Stimulated activated naive CD8-positive, alpha-beta T cell treated with anti-CD3 and anti-CD28 coated beads, Interleukin-15, amount 100 ng/mL, for 72 hours (primary cell): ENCODE results near the gene SMARCD3.
A peak's percentile ranks its signal among the peaks of the same experiment; 100 is the strongest.

Experiments used
- ATAC-seq: fragments of 150-1000 bp; cut with Tn5 transposase; 2 replicates; pipeline ENCODE4 v1.10.0; 2021; ENCODE audit warnings: mild to moderate bottlenecking, moderate library complexity
- DNase-seq, 2 donors: peaks; one replicate each; pipeline ENCODE4 v3.0.0; 2021 to 2022
- H3K27ac Mint-ChIP-seq, 2 donors: one replicate each; pipeline ENCODE4 v1.8.0; 2022; ENCODE audit warnings: mild to moderate bottlenecking in 2 of 2, mixed read lengths in 2 of 2, moderate library complexity in 2 of 2
- H3K27me3 Mint-ChIP-seq: one replicate; pipeline ENCODE4 v1.8.0; 2022; ENCODE audit warnings: mixed read lengths
- H3K4me1 Mint-ChIP-seq: one replicate; pipeline ENCODE4 v1.8.0; 2022; ENCODE audit warnings: mild to moderate bottlenecking, mixed read lengths
- H3K4me3 Mint-ChIP-seq, 2 donors: one replicate each; pipeline ENCODE4 v1.8.0; 2022; ENCODE audit warnings: mild to moderate bottlenecking in 2 of 2, mixed read lengths in 2 of 2, moderate library complexity in 1 of 2
- H3K9me3 Mint-ChIP-seq, 2 donors: one replicate each; pipeline ENCODE4 v1.8.0; 2022; ENCODE audit warnings: mixed read lengths in 2 of 2

Gene SMARCD3

DNA sequence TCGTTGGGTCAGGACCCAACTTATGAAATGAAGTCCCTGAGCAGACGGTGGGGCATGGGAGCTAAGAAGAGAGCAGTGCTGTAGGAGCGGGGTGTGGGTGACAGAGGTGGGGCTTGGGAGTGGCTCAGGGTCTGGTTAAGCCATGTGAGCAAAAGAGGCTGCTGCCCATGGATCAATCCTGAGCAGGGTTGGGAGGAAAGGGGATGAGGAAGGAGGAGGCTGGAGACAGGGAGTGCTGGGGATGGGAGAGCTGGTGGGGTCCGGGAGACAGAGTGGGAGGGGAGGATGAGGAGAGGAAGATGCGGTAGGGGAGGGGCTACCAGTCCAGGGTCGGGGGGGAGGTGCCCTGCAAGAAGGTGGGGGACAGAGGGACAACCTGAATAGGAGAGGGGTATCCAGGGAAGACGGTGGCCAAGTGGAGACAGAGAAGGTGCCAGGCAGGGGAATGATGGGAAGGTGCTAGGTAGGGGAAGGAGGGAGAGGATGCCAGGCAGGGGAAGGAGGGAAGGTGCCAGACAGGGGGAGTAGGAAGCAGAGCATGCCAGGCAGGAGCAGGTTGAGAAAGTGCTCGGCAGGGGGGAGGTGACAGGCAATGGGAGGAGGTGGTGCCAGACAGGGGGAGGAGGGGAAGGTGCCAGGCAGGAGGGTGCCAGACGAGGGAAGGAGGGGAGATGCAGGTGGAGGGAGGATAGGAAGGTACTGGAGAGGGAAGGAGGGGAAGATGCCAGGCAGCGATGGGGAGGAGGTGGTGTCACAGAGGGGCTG is 27.5 kb upstream of the SMARCD3 start:
- Mint-ChIP-seq H3K4me1 (peaks cover 57% of the 10 kb centered on the region), H3K9me3 (no peaks in the 10 kb centered on the region), H3K27me3 (peaks cover 16% of the 10 kb centered on the region), H3K4me3 (peak overlapping the region; percentile 77 to 79), H3K27ac (peak overlapping the region; percentile 57 to 91)
- no peak for ATAC-seq
- no peak for DNase-seq

DNA sequence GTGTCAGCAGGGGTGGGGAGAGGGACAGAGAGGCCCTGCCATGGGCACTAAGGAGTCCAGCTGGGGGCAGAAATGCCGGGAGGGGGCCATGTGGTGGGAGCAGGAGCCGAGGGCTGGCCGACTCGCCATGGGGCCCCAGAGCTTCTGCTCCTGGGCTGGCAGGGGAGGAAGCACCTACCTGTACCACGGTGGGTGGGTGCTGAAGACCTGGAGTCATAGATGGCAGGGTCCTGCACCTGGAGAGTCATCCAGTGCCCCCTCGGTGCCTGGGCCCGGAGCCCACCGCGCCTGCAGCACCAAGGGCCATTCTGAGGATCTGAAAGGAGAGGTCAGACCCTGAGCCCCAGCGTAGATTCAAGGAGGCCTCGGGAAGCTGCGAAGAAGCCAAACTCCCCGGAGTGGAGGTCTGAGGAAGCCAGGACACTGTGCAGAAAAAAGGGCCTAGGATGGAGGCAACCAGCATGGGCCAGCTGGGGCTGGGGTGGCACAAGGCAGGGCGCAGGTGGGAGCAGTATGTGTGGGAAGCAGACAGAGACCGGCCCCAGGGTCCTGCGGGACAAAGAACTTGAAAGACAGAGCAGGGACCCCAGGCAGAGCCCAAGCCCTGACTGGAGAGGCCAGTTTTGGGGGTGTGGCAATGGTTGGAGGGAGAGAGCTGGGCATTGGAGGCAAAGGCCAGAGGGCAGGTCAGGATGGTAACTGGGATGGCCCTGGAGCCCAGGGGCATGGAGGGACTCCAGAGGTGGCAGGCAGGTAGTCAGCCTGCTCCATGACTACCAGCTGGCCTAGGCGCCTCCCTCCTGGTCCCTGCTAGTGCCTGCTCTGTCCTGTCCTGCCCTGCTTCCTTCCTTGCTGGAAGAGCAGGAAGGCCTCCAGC is 26.7 kb upstream of the SMARCD3 start:
- no peak for ATAC-seq
- no peak for DNase-seq
- Mint-ChIP-seq H3K4me1 (peaks cover 57% of the 10 kb centered on the region), H3K27ac (no peak overlapping the region), H3K4me3 (peak overlapping the region; percentile 77 to 79), H3K27me3 (peaks cover 16% of the 10 kb centered on the region), H3K9me3 (no peaks in the 10 kb centered on the region)

DNA sequence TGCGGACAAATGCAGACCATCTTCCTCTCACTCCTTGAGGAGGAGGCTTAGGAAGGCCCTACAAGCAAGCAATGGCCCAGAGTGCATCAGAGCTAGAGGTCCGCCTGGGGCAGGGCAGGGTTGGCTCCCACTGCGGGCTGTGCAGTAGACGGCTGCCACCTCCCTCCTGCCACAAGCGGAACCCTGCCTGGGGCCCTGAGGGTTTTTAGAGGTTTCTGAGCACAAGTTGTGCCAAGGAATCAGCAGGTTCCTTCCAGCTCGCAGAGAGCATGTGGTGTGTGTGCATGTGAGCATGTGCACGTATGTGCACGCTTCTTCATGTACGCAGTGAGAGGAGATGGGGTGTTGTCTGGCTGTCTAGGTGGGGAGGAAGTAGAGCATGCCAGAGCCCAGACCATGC is 25.9 kb upstream of the SMARCD3 start:
- DNase-seq (no peak), ATAC-seq (no peak)
- Mint-ChIP-seq H3K4me1 (peaks cover 57% of the 10 kb centered on the region), H3K9me3 (no peaks in the 10 kb centered on the region), H3K4me3 (no peak overlapping the region), H3K27me3 (peaks cover 10% of the 10 kb centered on the region), H3K27ac (no peak overlapping the region)

DNA sequence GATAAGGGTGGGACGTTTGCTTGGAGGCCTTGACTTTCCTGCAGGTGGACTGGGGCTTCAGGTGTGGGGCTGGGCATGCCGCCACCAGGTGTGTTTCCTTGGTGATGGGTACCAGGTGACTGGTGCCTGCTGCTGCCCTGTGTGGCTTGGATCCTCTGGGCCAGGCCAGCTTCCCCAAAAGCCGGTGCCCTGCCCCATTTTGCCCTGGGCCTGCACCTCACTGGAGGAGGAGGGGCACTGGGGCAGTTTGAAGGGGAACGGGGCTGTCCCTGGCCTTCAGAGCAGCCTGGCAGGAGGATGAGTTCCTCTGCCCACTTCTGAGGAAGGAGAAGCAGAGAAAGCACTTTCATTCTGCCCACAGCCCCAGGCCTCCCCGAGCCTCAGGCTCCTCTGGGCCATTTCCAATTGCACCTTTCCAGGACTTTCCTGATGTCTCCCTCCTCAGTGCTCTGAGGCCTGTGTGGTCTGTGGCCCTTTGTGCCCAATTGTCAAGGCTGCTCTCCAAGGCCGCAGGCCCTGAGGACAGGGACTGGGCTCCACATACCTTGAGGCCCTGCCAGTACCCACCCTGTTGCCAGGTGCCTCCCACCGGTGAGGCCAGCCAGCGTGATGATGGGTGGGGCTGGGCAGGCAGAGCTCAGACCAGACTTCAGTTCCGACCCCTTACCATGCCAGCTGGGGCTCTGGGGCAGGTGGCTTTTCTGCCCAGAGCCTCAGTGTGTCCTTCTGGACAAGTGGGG is 25.3 kb upstream of the SMARCD3 start:
- Mint-ChIP-seq H3K27me3 (peaks cover 4% of the 10 kb centered on the region), H3K9me3 (no peaks in the 10 kb centered on the region), H3K4me3 (no peak overlapping the region), H3K27ac (no peak overlapping the region), H3K4me1 (peaks cover 57% of the 10 kb centered on the region)
- ATAC-seq, result no peak
- DNase-seq, result no peak

DNA sequence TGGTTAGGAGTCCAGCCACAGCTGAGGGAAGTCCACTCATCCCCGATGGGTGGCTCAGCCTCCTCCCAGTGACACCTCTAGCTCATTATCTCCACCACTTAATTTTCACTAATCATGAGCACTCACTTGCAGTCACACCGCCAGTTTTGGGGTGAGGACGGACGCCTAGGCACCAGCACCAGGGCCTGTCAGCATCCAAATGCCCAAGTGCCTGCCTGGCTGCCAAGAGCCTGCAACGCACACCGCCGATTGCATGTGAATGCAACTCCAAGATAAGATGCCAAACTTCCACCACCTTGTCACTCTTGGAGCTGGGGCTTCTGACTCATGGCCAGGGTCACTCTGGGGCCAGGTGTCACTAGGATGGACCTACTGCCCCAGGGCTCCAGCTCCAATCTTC is 24.4 kb upstream of the SMARCD3 start:
- H3K4me1 Mint-ChIP-seq, result peaks cover 57% of the 10 kb centered on the region
- no peak overlapping the region for H3K27ac Mint-ChIP-seq
- ATAC-seq, result no peak
- no peaks in the 10 kb centered on the region for H3K27me3 Mint-ChIP-seq
- H3K9me3 Mint-ChIP-seq, result no peaks in the 10 kb centered on the region
- DNase-seq, result no peak
- H3K4me3 Mint-ChIP-seq, result no peak overlapping the region

DNA sequence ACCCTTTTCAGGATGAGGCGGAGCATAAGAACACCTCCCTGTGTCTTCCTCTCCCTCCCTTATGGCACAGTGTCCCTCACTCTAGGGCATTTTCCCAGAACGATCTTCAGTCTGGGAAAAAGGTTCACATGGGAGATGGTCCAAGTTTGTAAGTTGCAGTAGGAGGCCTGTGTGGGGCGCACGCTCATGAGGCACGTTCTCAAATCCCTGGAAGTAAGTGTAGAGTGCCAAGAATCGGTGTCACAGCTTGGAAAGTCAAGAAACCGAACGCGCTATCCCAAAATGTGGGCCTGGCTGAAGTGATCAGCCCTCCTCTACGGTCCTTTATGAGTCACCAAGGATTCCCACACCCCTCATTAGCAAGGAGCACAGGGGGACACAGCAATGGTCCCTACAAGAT is 23.9 kb upstream of the SMARCD3 start:
- Mint-ChIP-seq H3K9me3 (no peaks in the 10 kb centered on the region), H3K4me3 (no peak overlapping the region), H3K27ac (no peak overlapping the region), H3K27me3 (no peaks in the 10 kb centered on the region), H3K4me1 (peaks cover 53% of the 10 kb centered on the region)
- DNase-seq (no peak), ATAC-seq (no peak)

DNA sequence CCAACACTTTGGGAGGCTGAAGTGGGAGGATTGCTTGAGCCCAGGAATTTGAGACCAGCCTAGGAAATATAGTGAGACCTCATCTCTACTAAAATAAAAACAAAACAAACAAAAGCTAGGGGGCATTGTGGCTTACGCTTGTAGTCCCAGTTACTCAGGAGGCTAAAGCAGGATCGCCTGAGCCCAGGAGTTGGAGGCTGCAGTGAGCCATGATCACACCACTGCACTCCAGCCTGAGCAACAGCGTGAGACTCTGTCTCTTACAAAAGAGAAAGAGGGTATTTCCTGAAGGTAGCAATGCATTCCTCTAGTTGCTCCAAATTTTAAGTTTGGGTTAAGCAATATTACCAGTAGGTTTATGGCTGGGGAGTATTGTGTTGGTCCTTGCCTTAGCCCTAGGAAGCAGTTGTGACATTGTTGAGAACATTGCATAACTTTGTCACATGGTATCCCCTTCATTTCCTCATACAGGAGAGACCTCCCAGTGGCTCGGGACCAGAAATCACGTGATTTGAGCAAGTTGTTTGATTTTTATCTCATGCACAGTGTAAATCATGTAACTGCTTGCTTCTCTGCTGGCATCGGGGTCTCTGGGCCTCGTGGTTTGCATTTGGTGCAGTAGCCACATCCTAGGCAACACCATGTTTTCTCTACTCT is 23.3 kb upstream of the SMARCD3 start:
- DNase-seq (no peak), ATAC-seq (peak; percentile 18)
- no peaks in the 10 kb centered on the region for H3K9me3 Mint-ChIP-seq
- peak overlapping the region in 1 of 2 donors; percentile 65 for H3K27ac Mint-ChIP-seq
- H3K4me3 Mint-ChIP-seq, result no peak overlapping the region
- H3K27me3 Mint-ChIP-seq, result no peaks in the 10 kb centered on the region
- peaks cover 49% of the 10 kb centered on the region for H3K4me1 Mint-ChIP-seq

DNA sequence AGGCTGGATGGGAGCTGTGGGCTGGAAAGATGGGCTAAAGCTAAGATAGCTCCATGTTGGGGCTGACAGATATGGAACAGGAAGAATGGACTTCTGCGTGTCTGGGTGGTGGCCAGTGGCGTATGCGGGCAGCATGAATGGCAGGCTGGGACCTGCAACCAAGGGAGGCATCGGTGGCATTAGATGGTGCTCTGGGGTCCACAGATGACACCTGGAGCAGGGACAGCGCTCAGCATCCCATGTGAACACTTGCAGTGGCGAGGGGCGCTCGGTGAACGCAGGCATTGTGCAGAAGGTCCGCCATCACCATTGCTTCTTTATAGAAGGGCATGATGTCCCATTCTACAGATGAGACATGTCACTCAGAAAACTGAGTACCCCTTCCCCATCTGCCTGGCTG is 21.0 kb upstream of the SMARCD3 start:
- Mint-ChIP-seq H3K27ac (no peak overlapping the region), H3K4me3 (no peak overlapping the region), H3K4me1 (peaks cover 29% of the 10 kb centered on the region), H3K9me3 (no peaks in the 10 kb centered on the region), H3K27me3 (no peaks in the 10 kb centered on the region)
- no peak for ATAC-seq
- DNase-seq, result no peak

DNA sequence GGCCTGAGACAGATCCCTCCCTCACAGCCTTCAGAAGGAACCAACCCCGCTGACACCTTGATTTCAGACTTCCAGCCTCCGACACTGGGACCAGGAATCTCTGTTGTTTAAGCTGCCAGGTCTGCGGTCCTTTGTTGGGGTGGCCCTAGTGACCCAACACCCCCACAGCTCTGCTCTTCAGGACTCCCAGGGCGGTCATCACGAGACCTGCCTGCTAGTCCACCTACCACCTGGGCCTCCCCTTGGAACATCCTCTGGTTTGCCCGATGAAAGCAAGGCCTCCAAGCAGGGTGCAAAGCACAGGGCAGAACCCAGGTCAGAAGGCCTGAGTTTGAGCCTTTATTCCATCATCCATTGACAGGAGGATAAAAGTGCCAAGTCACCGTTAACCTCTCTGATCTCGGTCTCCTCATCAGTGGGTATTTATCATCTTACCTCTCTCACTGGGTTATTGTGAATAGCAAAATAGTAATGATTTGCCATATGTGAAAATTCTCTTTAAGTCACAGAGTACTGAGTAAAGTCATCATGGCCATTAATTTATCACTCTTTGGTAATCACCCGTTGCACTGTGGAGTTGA is 16.9 kb upstream of the SMARCD3 start:
- DNase-seq (no peak), ATAC-seq (no peak)
- Mint-ChIP-seq H3K4me1 (no peaks in the 10 kb centered on the region), H3K4me3 (no peak overlapping the region), H3K27ac (peak overlapping the region in 1 of 2 donors; percentile 28), H3K9me3 (no peaks in the 10 kb centered on the region), H3K27me3 (no peaks in the 10 kb centered on the region)

DNA sequence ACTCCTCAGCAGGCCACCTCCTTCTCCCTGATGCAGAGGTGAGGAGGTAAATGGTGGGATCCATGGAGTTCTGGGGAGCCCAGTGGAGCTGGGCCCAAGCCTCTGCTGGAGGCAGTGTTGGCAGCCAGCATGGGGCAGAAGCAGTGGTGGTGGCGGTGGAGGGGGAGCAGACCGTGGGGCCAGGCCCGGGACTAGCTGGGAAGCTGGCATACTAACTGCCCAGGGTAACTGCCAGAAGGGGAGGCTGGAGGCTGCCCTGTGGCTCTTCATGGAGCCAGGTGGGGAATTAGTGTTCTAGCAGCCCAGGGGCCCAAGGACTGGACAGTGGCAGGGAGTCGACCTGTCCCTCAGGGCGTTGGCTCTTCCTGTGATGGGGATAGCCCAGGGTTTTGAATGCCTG is 16.1 kb upstream of the SMARCD3 start:
- Mint-ChIP-seq H3K9me3 (no peaks in the 10 kb centered on the region), H3K27ac (no peak overlapping the region), H3K27me3 (no peaks in the 10 kb centered on the region), H3K4me1 (no peaks in the 10 kb centered on the region), H3K4me3 (no peak overlapping the region)
- no peak for ATAC-seq
- DNase-seq, result no peak

DNA sequence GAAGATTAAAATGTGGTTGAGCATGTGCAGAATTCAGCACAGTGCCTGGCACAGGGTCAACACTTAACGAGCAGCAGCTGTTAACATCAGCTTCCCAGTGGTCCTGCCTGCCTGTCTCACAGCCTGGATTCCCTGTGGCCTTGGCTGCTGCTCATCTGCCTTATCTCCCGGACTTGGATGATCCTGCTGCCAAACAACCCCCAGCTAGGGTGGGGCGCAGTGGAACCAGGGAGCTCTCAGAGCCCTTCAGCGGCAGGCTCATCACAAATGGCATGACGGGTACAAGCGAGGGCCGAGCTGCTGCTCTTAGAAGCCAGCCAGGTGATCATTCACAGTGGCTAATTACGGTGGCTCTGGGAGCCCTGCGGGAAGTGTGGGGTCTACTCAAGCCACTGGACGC is 13.0 kb upstream of the SMARCD3 start:
- ATAC-seq (no peak), DNase-seq (no peak)
- Mint-ChIP-seq H3K27me3 (no peaks in the 10 kb centered on the region), H3K4me3 (no peak overlapping the region), H3K27ac (no peak overlapping the region), H3K9me3 (no peaks in the 10 kb centered on the region), H3K4me1 (no peaks in the 10 kb centered on the region)

DNA sequence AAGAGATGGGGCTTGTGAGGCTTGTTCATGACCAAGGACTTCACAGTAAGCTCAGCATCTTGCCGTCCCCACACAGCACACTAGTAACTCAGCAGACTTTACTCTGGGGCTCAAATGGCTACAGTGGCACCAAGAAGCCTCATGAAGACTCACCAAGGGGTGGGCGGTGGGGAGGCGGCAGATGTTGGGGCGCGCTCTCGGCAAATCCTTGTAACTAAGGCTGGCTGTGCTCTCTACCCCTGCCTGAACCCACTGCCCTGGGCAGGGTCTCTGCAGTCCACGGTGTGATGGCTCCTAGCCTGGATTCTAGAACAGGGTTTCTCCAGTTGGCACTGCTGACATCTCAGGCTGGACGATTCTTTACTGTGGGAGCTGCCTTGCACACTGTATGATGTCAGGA is 12.4 kb upstream of the SMARCD3 start:
- no peaks in the 10 kb centered on the region for H3K4me1 Mint-ChIP-seq
- no peak for DNase-seq
- no peak overlapping the region for H3K27ac Mint-ChIP-seq
- no peak overlapping the region for H3K4me3 Mint-ChIP-seq
- ATAC-seq, result no peak
- H3K9me3 Mint-ChIP-seq, result no peaks in the 10 kb centered on the region
- no peaks in the 10 kb centered on the region for H3K27me3 Mint-ChIP-seq

DNA sequence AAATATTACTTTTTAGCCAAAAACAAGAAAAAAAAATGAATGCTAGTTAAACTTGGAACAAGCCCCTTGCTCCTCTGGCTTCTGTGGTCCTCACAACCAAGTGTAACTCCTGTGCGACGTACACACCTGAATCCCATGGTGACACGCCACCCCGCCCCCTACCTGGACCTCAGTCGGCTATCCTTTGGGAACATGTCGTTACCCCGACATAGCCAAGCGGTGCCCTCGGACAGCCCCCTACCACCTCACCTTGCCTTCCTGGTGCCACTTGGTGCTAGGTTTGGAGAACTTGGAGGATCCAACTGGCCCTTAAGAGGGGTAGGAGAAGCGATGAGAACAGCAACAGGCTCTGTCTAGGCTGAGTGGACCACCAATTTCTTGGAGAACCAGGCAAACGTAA is 12.0 kb upstream of the SMARCD3 start:
- no peaks in the 10 kb centered on the region for H3K4me1 Mint-ChIP-seq
- no peaks in the 10 kb centered on the region for H3K9me3 Mint-ChIP-seq
- H3K4me3 Mint-ChIP-seq, result no peak overlapping the region
- H3K27me3 Mint-ChIP-seq, result no peaks in the 10 kb centered on the region
- no peak overlapping the region for H3K27ac Mint-ChIP-seq
- ATAC-seq (no peak), DNase-seq (no peak)

DNA sequence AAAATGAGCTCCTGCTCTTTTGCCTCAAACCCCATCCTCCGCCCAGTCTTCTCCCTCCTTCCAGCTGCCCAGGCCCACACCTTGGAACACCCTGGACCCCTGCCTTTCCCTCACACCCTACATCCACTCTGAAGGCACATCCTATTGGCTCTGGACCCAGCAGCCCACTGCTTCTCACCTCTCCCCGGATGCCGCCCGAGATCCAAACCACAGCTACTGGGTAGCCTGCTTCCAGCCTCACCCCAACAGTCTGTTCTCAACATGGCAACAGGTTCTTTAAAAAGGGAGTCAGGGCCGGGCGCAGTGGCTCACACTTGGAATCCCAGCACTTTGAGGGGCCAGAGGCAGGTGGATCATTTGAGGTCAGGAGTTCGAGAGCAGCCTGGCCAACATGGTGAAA is 9.5 kb upstream of the SMARCD3 start:
- Mint-ChIP-seq H3K27ac (peak overlapping the region in 1 of 2 donors; percentile 9), H3K4me1 (no peaks in the 10 kb centered on the region), H3K9me3 (no peaks in the 10 kb centered on the region)

DNA sequence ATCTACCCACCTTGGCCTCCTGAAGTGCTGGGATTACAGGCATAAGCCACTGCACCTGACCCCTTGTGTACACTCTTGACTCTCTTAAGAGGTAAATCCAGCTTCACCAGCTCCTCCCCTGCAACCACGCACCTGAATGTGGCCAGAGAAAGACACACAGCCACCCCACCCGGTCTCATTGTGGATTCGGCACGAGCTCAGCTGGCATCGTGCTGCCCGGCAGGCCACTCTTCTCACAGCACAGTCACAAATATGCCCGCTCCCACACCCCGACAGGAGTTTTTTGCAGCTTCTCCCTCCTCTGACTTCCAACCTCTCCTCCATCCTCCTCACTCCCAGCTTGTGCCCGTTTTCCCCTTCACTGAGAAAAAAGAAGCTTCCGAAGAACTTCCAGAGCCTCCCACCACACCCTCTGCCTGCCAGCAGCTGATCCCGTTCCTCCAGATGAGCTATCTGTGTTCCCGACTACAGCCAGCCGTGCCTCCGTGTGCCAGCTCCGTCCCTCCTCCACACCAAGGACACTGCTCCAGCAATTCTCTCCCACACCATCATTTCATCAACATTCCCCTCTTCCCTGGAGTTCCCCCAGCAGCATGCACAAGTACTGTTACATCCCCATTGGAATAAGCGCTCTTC is 8.0 kb upstream of the SMARCD3 start:
- Mint-ChIP-seq H3K4me1 (peaks cover 6% of the 10 kb centered on the region), H3K27me3 (peaks cover 10% of the 10 kb centered on the region), H3K27ac (no peak overlapping the region), H3K9me3 (no peaks in the 10 kb centered on the region), H3K4me3 (no peak overlapping the region)
- no peak for ATAC-seq
- no peak for DNase-seq

More for the DNA sequence above, 9.5 kb upstream of the SMARCD3 start:
- ATAC-seq (no peak), DNase-seq (no peak)
- H3K27me3 Mint-ChIP-seq, result no peaks in the 10 kb centered on the region
- H3K4me3 Mint-ChIP-seq, result no peak overlapping the region
